Stimulated activated CD8-positive, alpha-beta memory T cell treated with anti-CD3 and anti-CD28 coated beads, Interleukin-15, amount 100 ng/mL, for 1 hour (primary cell): ENCODE measurements around the gene VASH1.

ENCODE experiments used
- DNase-seq: peaks from one replicate; pipeline ENCODE4 v3.0.0-alpha.2; 2020; ENCODE audit warnings: low read depth

The VASH1 gene

DNA sequence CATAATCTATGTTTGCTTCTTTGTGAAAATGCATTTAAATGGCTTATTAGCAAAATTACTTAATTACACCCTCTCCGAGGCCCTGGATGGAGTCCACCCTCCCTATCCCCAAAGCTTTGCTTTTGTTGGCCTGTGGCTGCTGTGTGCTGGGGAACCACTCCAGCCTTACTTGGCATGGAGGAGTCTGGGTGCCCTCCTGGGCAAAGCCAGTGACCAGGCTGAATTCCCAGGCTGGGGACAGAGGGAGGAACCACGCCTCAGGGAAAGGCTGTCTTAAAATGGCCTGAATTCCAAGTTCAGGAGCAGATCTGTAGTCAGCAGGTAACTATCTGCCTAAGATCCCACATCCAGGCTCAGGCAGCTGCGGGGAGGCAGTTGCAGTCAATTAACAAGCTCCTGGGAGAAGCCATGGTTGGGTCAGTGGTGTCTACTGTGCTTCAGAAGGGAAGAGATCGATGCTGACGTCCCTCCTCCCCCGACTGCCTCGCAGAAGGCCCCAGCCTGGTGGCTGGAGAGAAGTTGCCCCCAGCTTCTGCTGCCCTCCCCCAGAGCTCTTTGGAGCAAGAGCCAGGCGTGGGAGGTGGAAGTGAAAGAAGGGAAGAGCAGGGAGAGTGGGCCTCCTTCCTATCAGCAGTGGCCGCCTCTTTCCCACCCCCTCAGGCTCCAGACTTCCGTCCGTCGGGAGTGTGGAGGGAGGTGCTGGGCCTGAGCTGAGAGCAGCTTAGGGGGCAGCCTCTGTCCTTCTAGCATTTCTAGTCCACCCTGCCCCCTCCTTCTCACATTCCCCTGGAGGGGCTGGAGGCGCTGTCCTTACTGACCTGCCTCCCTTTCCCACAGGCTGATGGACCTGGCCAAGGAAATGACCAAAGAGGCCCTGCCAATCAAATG is 11.3 kb downstream of the VASH1 start:
- no peak for DNase-seq

DNA sequence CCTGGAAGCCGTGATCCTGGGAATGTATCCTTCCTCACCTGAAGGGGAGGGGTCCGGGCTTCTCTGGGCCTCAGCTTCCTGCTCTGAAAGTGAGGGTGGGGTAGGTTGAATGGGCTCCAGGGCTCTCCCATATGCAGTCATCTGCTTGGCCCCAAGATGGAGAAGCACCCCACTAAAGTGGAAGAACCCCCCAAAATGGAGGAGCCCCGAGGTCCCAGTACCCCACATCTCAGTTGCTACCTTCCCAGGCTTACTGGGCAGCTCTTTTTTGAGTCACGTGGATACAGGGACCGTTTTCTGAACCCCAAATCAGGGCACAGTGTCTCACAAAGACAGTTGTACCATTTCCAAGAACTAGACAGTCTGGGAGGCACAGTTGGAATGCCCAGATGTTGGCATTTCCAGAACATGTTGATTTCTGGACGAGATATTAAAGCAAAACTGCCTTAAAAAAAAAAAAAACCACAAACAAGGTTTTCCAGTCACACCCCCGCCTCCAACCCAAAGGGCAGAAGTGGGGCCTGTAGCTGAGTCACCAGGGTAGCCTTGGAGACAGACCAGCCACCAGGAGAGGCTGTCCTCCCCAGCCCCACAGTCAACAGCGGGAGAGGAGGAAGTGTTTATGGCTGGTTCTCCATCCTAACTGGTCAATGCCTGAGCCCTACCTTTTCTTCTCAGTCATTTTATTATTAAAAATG is 12.1 kb downstream of the VASH1 start:
- no peak for DNase-seq

DNA sequence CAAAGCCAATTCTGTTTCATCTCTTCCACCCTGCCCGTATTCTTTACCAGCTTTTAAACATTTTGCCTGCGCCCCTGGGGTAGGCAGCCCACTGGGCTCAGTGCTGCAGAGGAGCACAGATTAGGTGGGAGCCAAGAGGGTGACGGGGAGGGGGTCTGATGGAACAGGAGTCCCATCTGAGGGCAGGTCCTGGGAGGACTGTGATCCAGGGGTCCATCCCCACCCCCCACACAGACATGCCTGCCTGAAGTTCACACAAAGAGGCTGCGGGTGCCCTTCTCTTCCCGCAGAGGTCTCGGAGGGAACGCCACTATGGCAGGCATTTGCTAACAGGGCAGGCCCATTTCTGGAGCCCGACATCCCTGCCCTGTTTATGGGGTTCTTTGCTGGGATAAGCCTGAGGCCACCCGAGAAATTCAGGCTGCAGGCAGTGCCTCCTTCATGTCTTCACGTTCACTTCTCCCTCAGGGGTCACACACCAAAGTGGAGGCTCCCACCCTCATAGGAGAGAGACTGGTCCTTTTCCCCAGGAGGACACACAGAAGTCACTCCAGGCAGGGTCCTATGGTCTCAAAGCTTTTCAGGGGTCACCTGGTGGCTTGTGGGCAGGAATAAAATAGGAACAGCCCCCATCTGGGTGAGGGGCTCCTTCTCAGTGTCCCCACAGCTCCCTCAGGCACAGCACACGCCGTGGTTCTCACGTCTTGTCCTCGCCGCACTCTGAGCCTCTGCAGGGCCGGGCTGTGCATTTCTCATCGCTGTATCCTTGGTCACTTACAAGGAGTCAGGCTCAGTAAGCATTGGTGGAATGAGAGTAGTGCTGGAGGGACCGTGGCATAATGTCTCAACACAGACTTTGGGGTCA is 12.9 kb downstream of the VASH1 start:
- DNase-seq, result no peak

DNA sequence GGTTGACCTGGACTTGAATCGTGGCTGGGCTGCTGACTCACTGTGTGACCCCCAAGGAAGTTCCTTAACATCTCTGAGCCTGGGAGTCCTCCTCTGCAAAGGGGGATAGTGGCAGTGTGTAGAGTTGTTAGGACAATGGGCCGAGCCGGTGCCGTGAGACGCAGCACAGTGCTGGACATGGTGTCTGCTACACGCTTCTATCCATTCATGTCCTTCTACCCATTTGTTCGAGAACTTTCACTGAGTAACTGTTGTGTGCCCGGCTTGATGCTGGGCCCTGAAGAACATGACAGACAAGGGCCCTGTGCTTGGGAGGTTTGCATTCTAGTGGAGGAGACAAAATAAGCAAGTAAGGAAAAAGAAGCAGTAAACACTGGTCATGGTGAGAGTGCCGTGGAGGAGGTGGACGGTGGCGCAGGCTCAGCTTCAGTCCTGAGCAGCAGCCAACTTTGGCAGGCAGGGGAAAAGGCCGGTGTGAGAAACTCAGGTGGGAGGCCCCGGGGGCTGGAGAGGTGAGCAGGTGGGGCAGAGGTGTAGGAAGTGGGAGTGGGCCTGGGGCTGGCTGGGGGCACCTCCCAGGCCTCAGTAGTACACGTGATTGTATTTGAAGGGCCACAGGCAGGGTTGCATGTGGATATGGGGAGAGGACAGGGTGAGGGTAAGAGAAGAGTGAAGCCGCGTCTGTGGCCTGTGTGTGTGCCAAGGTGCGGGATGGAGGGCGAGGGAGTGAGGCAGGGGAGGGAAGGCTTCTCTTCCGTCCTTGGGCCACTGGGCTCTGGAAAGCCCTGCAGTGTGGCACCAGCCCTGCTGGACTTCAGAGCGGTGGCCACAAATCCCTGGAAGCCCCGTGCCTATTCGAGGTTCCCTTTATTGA is 13.8 kb downstream of the VASH1 start:
- DNase-seq, result no peak

DNA sequence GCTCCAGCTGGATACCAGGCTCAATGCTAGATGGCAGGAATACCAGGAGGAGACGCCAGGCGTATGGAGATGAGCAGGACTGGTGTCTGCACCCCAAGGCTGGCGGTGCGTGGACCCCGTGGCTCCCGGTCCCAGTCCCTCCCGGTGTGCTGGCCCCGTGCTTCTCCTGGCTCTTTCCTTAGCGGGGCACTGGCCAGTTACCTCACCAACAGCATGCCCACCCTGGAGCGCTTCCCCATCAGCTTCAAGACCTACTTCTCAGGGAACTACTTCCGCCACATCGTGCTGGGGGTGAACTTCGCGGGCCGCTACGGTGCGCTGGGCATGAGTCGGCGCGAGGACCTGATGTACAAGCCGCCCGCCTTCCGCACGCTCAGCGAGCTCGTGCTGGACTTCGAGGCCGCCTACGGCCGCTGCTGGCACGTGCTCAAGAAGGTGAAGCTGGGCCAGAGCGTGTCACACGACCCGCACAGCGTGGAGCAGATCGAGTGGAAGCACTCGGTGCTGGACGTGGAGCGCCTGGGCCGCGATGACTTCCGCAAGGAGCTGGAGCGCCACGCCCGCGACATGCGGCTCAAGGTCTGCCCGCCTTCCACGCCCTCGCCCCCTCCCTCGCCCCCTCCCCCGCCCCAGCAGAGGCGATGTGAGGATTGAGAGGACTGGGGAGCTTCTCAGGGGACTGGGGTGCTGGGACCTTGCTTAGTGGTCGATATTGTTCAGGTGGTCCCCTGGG is 14.6 kb downstream of the VASH1 start:
- DNase-seq, result no peak

DNA sequence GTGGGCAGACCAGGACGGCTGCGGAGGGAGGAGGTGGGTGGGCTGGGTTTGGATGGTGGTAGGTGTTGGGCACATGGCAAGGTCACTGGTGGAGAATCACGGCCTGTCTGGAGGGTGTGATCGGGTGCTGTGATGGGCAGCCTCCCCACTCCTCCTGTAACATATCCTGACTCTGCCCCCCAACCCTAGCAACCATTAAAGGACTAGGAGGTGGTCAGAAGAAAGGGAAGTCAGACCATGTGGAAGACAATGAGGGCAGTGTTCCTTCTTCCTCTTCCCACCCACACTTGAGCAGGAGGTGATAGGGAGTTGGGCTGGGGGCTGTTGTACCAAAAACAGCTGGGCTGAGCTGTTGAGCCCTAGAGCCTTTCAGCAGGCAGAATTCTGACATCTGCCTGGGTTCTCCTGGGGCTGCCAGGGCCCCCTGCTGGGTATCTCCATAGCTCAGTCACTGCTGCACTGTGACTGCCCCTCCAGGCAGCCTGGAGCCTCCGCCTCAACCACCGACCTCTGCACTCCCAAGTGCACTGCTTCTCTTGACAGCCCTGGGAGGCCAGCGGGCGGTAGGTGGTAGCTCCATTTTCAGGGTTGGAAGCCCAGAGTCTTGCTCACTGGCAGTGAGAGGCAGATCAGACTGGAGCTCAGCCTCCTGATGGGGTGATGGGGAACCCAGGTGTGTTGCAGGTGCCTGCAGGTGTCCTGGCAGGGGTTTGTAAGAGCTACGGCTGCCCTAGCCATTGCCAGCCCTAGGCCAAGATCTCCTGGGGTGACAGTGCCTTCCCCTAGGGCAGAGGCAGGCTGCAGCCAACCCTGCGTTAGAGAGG is 15.4 kb downstream of the VASH1 start:
- DNase-seq, result no peak

DNA sequence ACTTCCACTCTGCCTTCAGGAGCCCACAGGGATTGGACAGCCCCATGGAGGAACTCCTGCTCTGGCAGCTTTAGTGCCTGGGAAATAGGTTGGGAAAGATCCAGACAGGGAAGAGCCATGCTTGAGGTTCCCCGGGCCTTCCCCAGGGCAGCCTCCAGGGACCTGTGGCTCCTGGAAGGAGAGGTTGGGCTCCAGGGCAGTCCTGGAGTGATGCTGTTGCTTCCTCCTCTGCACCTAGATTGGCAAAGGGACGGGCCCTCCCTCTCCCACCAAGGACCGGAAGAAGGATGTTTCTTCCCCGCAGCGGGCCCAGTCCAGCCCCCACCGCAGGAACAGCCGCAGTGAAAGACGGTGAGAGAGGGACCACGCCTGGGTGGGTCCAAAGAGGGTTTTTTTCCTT is 16.5 kb downstream of the VASH1 start:
- DNase-seq, result no peak

DNA sequence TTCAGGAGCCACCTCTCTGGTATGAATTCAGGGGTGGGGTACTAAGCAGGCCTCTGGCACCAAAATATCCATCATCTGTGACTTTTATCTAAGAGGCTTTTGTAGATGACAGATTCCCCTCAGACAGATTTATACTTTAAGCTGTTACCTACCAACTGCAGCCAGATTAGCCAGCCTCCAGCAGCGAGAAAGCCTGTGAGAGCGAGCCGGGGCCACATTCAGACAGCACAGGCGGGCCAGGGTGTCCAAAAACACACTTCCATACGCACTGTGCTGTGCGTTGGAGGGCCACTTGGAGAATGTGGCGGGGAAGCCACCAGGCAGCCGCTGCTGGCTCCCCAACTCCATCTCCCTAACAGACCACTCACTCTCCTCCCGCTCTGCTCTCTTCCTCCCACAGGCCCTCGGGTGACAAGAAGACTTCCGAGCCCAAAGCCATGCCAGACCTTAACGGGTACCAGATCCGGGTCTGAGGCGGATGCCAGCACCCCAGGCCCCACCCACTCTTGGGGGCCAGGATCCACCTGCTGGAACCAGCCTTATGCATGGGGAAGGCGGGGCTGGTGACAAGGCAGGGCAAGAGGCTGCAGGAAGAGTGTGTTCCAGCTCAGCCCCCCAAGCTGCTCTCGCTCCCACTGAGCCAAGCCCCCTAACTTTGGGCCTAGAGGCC is 17.4 kb downstream of the VASH1 start:
- no peak for DNase-seq

DNA sequence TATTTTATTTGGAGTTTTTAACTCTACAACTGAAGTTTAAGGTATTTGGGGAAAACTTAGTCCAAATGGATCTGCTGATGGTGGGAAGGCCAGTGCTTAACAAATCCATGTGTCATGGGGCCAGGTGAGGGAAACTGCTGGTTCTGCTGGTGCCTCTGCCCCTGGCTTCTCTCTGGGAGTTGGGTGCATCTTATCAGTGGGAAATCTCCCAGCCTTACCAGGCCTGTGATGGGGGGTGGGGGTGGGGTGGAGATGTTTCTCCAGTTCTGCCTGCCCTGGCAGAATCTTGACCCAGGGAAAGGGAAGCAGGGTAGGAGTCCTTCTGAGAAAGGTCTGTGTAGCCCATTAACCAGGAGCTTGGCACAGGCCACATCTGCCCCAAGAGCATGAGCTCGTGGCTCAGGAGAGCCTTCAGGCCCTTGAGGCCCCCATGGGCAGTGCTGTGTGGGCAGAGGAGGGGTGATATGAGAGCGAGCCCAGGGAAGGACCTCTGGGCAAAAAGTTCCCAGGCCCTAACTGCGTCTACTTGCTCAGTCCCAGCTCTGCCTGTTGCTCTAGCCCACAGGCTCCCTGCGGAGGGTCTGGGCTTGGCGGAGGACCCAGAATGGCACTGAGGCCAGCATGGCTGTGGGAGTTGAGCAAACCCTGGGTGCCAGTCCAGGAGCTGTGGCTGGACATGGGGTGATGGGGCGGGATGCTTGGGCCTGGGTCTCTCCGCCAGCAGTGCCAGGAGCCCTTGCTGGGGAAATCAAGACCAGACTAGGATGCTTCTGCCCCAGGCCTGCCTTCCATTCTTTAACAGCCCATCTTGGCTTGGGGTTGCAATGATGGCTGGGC is 18.2 kb downstream of the VASH1 start:
- DNase-seq, result no peak

DNA sequence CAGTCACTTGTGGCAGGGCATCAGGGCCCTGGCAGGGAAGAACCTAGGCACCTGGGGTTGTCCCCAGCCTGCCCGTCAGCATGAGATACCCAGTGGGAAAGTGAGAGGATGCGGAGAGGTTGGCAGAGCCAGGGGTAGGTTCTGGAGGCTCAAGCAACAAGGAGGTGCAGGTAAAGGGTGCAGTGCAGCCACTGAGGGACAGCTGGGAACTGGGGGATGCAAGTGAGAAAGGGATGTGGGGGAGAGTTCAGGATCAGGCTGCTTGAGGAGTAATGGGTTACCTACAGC is 18.7 kb downstream of the VASH1 start:
- DNase-seq, result no peak

DNA sequence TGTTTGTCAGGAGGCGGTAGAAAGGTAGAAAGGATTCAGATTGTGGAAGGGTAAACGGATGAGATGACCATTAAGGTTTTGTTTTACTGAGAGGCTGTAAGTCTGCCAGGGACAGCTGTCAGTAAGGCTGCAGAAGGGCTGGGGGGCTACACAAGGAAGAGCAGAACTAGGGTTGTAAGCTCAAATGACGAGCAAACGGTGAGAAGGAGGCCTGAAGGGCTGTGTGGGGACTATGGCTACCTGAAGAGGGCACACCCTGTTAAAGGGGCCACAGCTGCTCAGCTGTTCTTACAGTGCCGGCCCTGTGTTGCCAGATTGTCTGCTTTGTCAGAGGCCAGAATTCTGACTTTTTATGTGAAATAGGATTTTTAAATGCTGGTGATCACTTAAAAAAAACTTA is 19.1 kb downstream of the VASH1 start:
- DNase-seq, result no peak

DNA sequence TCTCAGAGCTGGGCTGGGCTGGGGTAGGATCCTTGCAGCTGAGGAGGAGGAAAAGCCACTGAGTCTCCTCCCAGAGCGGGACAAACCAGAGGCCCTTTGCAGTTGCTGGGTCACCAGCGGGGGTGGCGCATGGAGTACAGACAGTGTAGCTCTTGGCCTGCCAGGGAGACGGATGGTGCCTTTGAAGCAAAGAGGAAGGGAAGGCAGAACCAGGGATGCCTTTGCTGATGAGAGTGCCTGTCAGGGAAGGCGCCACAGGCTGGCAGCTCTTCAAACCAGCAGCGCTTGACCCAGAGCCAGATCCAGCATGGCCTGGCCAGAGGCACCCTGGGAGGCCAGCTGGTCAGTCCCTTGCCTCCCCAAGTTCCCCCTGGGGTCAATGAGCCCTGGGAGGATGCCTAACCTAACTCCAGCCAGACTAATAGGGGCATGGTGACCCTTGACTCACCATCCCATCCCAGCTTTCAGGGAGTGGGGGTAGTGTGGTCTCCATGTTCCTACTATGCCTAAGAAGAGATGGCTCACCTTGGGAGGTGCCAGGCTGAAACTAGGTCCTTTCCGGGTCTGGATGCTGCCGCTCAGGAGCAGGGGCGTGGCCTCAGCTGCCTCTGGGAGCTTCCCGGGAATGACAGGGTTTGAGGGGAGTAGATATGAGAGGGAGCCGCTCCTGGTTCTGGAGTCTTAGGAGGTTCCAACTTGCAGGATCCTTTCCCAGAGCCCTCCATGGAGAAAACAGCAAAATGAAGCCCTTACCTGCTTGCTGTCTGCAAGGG is 19.8 kb downstream of the VASH1 start:
- DNase-seq, result no peak

DNA sequence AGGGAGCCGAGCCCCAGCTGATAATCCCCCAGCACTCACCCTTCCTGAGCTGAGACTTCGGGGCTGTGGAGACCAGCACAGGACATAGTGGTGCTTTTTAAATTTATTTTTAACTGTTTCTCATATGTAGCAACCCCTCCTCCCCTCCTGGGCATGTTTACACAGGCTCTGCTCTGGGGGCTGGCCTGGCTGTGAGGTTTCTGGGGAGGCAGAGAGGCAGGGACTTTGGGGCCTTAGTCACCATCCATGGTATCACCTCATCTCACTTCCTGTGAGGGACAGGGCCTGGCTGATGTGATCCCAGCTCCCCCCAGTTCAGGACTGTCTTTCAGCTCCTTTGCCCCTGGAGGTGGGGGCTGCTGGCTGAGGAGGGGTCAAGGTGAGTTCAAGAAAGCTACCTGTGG is 20.4 kb downstream of the VASH1 start:
- no peak for DNase-seq

DNA sequence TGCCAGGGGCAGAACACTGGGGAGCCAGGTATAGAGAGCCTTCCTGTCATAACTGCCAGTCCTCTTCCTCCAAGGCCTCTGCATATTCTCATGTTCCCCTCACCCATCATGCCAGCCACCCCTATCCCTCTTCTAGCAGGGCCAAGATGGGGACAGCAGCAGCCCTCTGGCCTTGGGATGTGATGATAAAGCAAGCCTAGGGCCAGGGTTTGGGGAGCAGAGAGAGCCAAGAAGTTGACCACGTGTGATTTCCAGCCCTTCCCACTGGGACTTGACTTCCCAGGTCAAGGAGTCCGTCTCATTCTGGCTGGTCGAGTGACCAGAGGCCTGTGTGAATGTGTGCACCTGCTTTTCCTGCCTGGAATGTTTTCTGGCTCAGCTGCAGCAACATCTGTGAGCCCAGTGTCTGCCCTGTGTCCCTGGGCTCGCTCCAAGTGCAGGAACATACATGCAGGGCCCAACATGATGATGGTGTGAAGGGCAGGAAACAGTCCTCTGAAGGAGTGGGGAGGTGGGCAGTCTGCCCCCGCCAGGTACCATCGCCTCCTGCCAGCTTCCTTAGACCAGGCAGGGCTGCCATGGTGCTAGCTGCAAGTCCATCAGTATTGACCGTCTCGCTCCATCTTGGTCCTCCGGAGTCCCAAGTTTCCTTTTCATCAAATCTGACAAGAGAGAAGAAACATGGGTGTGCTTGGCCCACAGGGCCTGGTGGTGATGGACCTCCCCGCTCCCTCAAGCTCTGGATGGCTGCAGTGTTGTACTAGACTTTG is 21.0 kb downstream of the VASH1 start:
- no peak for DNase-seq

DNA sequence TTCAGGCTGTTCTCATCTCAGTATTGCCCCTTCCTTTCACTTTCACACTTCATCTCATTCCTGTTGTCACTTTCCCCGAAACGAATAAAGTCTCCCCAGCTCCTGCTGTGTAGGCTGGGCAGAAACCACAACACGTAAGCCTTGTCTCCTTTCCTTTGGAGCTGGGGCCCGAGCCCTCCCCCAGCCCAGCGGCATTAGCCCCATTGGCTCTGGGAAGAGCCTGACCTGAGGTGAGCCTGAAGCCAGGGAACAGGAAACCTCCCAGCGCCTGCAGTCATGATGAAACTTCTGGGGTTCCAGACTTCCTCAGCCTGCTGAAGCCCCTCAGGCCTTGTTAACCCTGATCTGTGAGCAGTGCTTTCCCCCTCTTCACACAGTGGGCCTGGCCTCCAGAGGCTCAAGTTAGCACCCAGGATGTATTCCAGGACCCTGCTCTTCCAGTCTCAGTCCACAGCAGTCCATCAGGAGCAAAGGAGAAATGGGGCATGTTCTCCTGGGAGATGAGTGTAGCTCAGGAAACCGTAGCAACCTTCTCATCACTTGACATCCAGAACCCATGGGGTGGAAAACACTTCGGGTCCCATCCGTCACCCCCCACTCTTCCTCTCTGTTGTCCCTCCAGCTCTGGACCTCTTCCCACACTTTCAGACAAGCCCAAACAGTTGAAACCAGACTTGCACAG is 21.8 kb downstream of the VASH1 start:
- no peak for DNase-seq

DNA sequence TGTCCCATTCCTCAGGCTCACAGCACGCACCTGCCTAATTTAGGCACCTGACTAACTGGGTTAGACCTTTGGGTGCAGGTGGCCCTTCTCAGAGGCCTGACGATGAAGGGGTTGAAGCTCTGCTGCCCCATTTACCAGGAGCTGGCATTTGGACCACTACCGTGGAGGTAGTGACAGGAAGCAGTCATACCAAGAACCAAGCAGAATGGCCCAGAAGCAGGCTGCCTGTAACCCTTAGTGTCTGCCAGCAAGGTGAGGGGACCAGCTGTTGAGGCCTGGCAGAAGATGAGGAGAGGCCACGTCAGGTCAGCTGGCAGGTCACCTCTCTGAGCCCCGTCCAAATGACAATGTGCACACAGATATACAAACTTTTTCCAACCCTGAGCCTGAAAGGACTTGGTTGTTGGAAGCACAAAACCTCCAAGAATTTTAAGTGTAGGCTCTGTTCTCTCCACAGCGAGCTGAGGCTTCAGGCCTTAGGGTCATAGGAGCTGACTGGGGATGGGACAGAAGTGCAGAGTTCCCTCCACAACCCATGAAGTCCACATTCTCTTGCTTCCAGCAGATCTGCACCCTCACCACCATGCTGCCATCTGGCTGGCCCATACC is 23.1 kb downstream of the VASH1 start:
- no peak for DNase-seq
